Activated CD4-positive, alpha-beta T cell treated with anti-CD3 and anti-CD28 coated beads, Interleukin-2, amount 10 ng/mL, durations not matched to agents 24 days and 14 days (primary cell): Measurements from ENCODE around the gene AP4B1. TPM values are rescaled to one million over a fixed set of nuclear protein-coding genes. Genes with fewer than 3 reads are reported as not detected.
A peak's percentile ranks its signal among the peaks of the same experiment; 100 is the strongest.
"Not testable (repeated sequence)": the region's sequence is repeated elsewhere in the genome, so short reads cannot be mapped to it uniquely, and the experiment has no call there.

ENCODE experiments used
- DNase-seq: peaks from one replicate; pipeline ENCODE4 v3.0.0; 2022
- H3K27ac Mint-ChIP-seq: one replicate; pipeline ENCODE4 v1.8.0; 2022; ENCODE audit warnings: mild to moderate bottlenecking, mixed read lengths
- H3K27me3 Mint-ChIP-seq: one replicate; pipeline ENCODE4 v1.8.0; 2022; ENCODE audit warnings: mixed read lengths
- H3K36me3 Mint-ChIP-seq: one replicate; pipeline ENCODE4 v1.8.0; 2022; ENCODE audit warnings: low read depth, mild to moderate bottlenecking, mixed read lengths
- H3K4me1 Mint-ChIP-seq: one replicate; pipeline ENCODE4 v1.8.0; 2021; ENCODE audit warnings: mixed read lengths
- H3K4me3 Mint-ChIP-seq: one replicate; pipeline ENCODE4 v1.8.0; 2022; ENCODE audit warnings: mild to moderate bottlenecking, moderate library complexity, mixed read lengths
- H3K9me3 Mint-ChIP-seq: one replicate; pipeline ENCODE4 v1.8.0; 2021; ENCODE audit warnings: mixed read lengths
- intact Hi-C: fragments of 100-400 bp; cut with micrococcal nuclease; formaldehyde crosslinking; loops from one replicate; pipeline ENCODE4 v1.15.1; 2023
- total RNA-seq: library from RNA; stranded (reverse); gene quantifications from 2 replicates; pipeline ENCODE4 v1.2.3, GENCODE V29; 2022

Gene AP4B1
- total RNA-seq, 1 donor from 2014 or later, result 41.7 TPM

DNA sequence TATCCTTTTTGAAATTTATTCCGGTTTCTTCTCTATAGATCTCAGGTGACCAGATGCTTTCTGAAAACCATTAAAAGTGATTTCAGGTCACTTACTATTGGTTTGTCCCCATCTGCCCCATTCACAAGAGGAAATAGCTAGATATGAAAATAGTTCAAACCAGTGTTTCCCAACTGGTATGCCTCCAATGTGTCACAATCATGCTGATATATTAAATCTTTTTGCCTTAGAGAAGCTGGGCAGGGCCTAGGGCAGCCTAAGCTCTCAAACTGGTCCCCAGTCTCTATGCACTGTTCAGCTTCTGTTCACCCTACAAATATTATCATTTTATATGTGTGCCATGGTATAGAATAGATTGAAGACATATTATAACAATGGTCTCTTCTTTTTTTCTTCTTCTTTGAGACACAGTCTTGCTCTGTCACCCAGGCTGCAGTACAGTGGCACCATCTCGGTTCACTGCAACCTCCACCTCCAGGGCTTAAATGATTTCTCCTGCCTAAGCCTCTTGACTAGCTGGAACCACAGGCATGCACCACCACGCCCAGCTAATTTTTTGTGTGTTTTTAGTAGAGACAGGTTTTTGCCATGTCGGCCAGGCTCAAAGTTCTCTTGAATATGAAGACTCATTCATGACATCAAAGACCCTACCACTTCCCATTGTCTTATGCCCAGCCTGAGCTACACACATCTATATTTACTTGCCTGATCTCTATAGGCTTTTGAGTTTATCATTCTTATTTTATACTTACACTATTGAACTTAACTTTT is 48.8 kb downstream of the AP4B1 start:
- no peak overlapping the region for H3K27ac Mint-ChIP-seq
- intact Hi-C loops, result no loop called here
- peaks cover 5% of the 10 kb centered on the region for H3K9me3 Mint-ChIP-seq
- no peak overlapping the region for H3K4me3 Mint-ChIP-seq
- peaks cover 37% of the 10 kb centered on the region for H3K4me1 Mint-ChIP-seq
- H3K27me3 Mint-ChIP-seq, result no peaks in the 10 kb centered on the region
- peak; percentile 24 for DNase-seq
- peaks cover 61% of the 10 kb centered on the region for H3K36me3 Mint-ChIP-seq

DNA sequence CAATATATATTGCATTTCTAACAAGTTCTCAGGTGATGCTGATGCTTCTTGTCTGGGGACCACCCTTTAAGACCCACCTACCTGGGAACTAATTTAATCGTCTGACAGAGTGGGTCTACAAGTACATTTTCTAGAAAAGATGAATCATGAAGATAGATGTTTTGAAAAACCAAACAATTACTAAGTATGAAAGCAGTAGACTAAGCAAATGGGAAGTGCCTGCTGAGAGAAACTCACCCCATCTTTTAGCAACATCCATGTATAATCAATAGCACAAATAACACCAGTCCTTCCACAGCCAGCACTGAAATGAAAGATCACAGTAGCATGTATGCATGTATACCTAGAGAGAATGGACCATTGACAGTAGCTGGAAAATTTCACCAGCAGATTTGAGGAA is 50.4 kb downstream of the AP4B1 start:
- Mint-ChIP-seq H3K27ac (peak overlapping the region; percentile 42), H3K36me3 (peaks cover 69% of the 10 kb centered on the region), H3K4me1 (peaks cover 34% of the 10 kb centered on the region), H3K27me3 (no peaks in the 10 kb centered on the region), H3K9me3 (peaks cover 5% of the 10 kb centered on the region), H3K4me3 (no peak overlapping the region)
- DNase-seq, result no peak
- intact Hi-C loops, result loop anchor here (5.0 kb wide), 1 partner anchor 48 kb away; the partner anchor contains the start of gene AP4B1

DNA sequence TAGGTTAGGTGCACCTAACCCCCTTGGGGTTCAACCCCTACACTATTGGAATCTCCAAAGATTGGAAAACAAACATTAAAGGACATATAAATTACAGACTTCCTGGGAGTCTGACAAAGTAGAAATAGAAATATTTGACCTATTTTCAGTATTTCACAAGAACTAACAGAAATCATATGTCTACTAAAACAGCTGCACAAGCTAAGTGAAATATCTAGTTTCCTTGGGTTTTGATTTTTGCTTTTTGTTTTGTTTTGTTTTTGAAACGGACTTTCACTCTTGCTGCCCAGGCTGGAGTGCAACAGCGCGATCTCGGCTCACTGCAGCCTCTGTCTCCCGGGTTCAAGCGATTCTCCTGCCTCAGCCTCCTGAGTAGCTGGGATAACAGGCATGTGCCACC is 51.9 kb downstream of the AP4B1 start:
- H3K4me3 Mint-ChIP-seq, DNase-seq, H3K27me3 Mint-ChIP-seq, H3K9me3 Mint-ChIP-seq, H3K27ac Mint-ChIP-seq: not testable (repeated sequence)
- peaks cover 70% of the 10 kb centered on the region for H3K36me3 Mint-ChIP-seq
- H3K4me1 Mint-ChIP-seq, result peaks cover 30% of the 10 kb centered on the region
- intact Hi-C loops, result loop anchor here (5.0 kb wide), 1 partner anchor 50 kb away; the partner anchor contains the start of gene AP4B1

DNA sequence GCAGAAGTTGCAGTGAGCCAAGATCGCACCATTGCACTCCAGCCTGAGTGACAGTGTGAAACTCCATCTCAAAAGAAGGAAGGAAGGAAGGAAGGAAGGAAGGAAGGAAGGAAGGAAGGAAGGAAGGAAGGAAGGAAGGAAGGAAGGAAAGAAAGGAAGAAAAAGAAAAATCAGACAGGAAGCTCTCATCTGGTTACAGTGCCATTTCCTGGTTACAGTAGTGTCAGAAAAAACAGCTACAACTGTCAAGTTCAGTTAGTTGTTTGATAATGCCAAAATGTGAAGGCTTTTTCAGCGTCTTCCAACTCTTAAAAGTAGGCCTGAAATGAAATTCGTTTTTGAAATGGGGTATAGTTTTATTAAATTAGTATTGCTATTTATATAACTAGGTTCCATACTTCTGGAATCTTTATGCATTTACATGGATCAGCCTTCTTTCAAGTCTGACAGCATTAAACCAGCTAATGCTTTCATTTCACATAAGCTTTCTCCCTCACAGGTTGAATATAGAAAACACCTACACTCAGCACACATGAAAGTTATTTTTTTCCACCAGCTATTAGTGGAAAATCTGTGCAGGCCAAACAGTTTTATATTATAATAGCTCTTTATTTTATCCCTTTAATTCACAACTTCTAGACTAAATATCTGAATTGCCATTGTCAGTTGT is 54.3 kb downstream of the AP4B1 start:
- no peak for DNase-seq
- H3K9me3 Mint-ChIP-seq, result peaks cover 5% of the 10 kb centered on the region
- no peaks in the 10 kb centered on the region for H3K27me3 Mint-ChIP-seq
- H3K27ac Mint-ChIP-seq, result peak overlapping the region; percentile 39
- H3K4me1 Mint-ChIP-seq, result peaks cover 23% of the 10 kb centered on the region
- H3K36me3 Mint-ChIP-seq, result peaks cover 72% of the 10 kb centered on the region
- no peak overlapping the region for H3K4me3 Mint-ChIP-seq
- intact Hi-C loops, result loop anchor here (5.0 kb wide), 1 partner anchor 52 kb away; the partner anchor contains the start of gene AP4B1

DNA sequence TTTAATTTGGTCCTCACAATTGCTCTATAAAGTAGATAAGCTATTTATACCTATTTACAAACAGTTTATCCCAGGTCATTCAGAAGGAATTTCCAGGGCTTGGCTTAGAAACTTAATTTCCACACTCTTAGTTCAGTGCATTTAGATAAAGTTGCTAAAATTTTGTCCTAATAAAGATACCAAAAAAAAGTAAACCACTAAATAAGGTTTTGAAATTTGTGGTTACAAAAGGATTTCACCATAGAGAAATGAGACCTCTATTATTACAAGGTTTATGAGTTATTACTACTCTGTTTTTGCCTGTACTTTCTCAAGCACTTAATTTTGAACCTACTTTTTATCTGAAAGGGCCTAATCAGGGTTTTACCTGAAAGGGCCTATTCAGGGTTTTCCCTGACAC is 55.5 kb downstream of the AP4B1 start:
- no peaks in the 10 kb centered on the region for H3K27me3 Mint-ChIP-seq

DNA sequence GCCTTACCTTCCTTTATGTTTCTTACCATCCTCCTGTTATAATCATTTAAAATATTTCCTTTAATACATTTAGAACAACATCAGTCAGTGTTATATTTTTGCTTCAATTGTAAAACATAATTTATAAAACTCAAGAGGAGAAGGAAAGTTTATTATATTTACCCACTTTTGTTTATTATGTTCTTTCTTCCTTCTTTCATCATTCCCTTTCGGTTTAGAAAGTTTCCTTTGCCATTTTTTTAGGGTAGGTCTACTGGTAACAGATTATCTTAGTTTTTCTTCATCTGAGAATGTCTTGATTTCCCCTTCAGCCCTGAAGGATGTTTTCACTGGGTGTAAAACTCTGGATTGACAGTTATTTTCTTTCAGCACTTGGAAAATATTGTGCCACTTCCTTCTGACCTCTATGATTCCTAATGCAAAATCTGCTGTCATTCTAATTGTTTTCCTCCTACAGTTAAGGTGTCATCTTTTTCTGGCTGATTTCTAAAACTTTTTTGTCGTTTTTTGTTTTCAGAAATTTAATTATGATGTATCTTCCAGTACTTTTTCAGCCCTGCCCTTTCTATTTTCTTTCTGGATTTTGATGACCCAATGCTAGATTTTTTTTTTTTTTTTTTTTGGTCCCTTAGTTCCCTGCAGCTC is 58.1 kb downstream of the AP4B1 start:
- intact Hi-C loops, result no loop called here
- peak overlapping the region; percentile 75 for H3K27ac Mint-ChIP-seq

More for the DNA sequence above, 55.5 kb downstream of the AP4B1 start:
- no peak overlapping the region for H3K27ac Mint-ChIP-seq
- intact Hi-C loops, result no loop called here
- no peak overlapping the region for H3K4me3 Mint-ChIP-seq
- peaks cover under 1% of the 10 kb centered on the region for H3K9me3 Mint-ChIP-seq
- peaks cover 13% of the 10 kb centered on the region for H3K4me1 Mint-ChIP-seq
- H3K36me3 Mint-ChIP-seq, result peaks cover 64% of the 10 kb centered on the region
- DNase-seq, result no peak

More for the DNA sequence above, 58.1 kb downstream of the AP4B1 start:
- Mint-ChIP-seq H3K27me3 (no peaks in the 10 kb centered on the region), H3K9me3 (no peaks in the 10 kb centered on the region), H3K4me1 (peaks cover 10% of the 10 kb centered on the region), H3K36me3 (peaks cover 73% of the 10 kb centered on the region), H3K4me3 (no peak overlapping the region)
- DNase-seq, result no peak

Other genes starting within 250 kb of the AP4B1 start
- gene PHTF1, start 145.3 kb downstream of the AP4B1 start, total RNA-seq, result 15.6 and 19.2 TPM in 2 replicates
- 20.9 and 21.5 TPM in 2 replicates for gene RSBN1, start 92.3 kb downstream of the AP4B1 start, total RNA-seq
- 60.4 and 64.1 TPM in 2 replicates for gene PTPN22, start 33.1 kb downstream of the AP4B1 start, total RNA-seq
- gene BCL2L15, start 17.2 kb downstream of the AP4B1 start, total RNA-seq, result 0.40 and 1.0 TPM in 2 replicates
- gene DCLRE1B, start 527 bp upstream of the AP4B1 start, total RNA-seq, result 21.5 and 22.5 TPM in 2 replicates
- 81.3 and 85.9 TPM in 2 replicates for gene HIPK1, start 24.5 kb upstream of the AP4B1 start, total RNA-seq
- gene OLFML3, start 74.7 kb upstream of the AP4B1 start, total RNA-seq, result 0.09 TPM in 1 of 2 replicates, not detected in the other
- not detected in 2 replicates for gene SYT6, start 249.1 kb upstream of the AP4B1 start, total RNA-seq